Measurements from ENCODE around the gene BTBD9.

Gene BTBD9

GRCh38 chr6:38221251-38221650, 418.5 kb downstream of the BTBD9 start:
- H3K9me3 Mint-ChIP-seq (ENCODE audit: low read depth): no peaks in the 10 kb centered on the region
- peaks cover 18% of the 10 kb centered on the region for H3K36me3 Mint-ChIP-seq

GRCh38 chr6:38220069-38220723, 419.5 kb downstream of the BTBD9 start:
- Mint-ChIP-seq H3K27ac (no peak overlapping the region), H3K27me3 (no peaks in the 10 kb centered on the region), H3K36me3 (peaks cover 17% of the 10 kb centered on the region), H3K4me3 (no peak overlapping the region), H3K4me1 (ENCODE audit: low read depth) (no peaks in the 10 kb centered on the region), H3K9me3 (ENCODE audit: low read depth) (no peaks in the 10 kb centered on the region)

More at GRCh38 chr6:38221251-38221650, 418.5 kb downstream of the BTBD9 start:
- H3K4me1 Mint-ChIP-seq (ENCODE audit: low read depth): no peaks in the 10 kb centered on the region
- H3K27ac Mint-ChIP-seq: no peak overlapping the region
- H3K4me3 Mint-ChIP-seq: no peak overlapping the region
- no peaks in the 10 kb centered on the region for H3K27me3 Mint-ChIP-seq

DNA sequence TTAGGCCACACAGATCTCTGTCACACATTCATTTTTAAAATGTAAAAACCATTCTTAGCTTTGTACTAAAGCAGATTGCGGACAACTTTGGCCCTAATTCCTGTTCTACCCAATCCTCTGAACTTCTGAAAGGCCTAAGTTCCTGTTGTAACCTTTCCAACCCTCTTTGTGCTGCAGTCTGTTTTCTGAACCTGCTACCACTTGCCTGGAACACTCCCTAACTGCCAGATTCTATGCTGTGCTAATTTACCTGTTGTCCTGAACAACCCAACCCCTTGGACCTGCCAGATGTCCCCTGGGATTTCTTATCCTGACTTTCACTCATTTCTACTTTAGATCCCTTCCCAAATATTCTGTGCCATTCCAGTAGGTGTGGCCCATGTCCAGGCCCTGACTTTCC, 421.5 kb downstream of the BTBD9 start:
- Mint-ChIP-seq H3K9me3 (ENCODE audit: low read depth) (no peaks in the 10 kb centered on the region), H3K36me3 (peaks cover 8% of the 10 kb centered on the region), H3K4me3 (no peak overlapping the region), H3K27me3 (no peaks in the 10 kb centered on the region), H3K27ac (no peak overlapping the region), H3K4me1 (ENCODE audit: low read depth) (no peaks in the 10 kb centered on the region)

GRCh38 chr6:38216451-38216850, 423.3 kb downstream of the BTBD9 start:
- no peaks in the 10 kb centered on the region for H3K27me3 Mint-ChIP-seq
- H3K27ac Mint-ChIP-seq: no peak overlapping the region
- H3K9me3 Mint-ChIP-seq (ENCODE audit: low read depth): no peaks in the 10 kb centered on the region
- H3K4me3 Mint-ChIP-seq: no peak overlapping the region
- H3K4me1 Mint-ChIP-seq (ENCODE audit: low read depth): peaks cover 4% of the 10 kb centered on the region
- peaks cover 5% of the 10 kb centered on the region for H3K36me3 Mint-ChIP-seq

GRCh38 chr6:38215651-38216311, 423.9 kb downstream of the BTBD9 start:
- peaks cover 6% of the 10 kb centered on the region for H3K4me1 Mint-ChIP-seq (ENCODE audit: low read depth)
- H3K27ac Mint-ChIP-seq: no peak overlapping the region
- H3K36me3 Mint-ChIP-seq: peaks cover 5% of the 10 kb centered on the region
- H3K9me3 Mint-ChIP-seq (ENCODE audit: low read depth): no peaks in the 10 kb centered on the region
- H3K4me3 Mint-ChIP-seq: no peak overlapping the region
- H3K27me3 Mint-ChIP-seq: no peaks in the 10 kb centered on the region

- Mint-ChIP-seq H3K4me3 (no peak overlapping the region), H3K27ac (no peak overlapping the region), H3K36me3 (peaks cover 5% of the 10 kb centered on the region), H3K4me1 (ENCODE audit: low read depth) (peaks cover 10% of the 10 kb centered on the region), H3K27me3 (no peaks in the 10 kb centered on the region), H3K9me3 (ENCODE audit: low read depth) (no peaks in the 10 kb centered on the region)
These were observed 424.5 kb downstream of the BTBD9 start for GRCh38 chr6:38215225-38215624.

GRCh38 chr6:38214159-38214558, 425.6 kb downstream of the BTBD9 start:
- peaks cover 3% of the 10 kb centered on the region for H3K36me3 Mint-ChIP-seq
- H3K4me1 Mint-ChIP-seq (ENCODE audit: low read depth): peaks cover 21% of the 10 kb centered on the region
- H3K4me3 Mint-ChIP-seq: no peak overlapping the region
- no peaks in the 10 kb centered on the region for H3K27me3 Mint-ChIP-seq
- no peak overlapping the region for H3K27ac Mint-ChIP-seq
- H3K9me3 Mint-ChIP-seq (ENCODE audit: low read depth): no peaks in the 10 kb centered on the region

- no peak overlapping the region for H3K27ac Mint-ChIP-seq
- no peaks in the 10 kb centered on the region for H3K9me3 Mint-ChIP-seq (ENCODE audit: low read depth)
- peaks cover 3% of the 10 kb centered on the region for H3K36me3 Mint-ChIP-seq
- no peak overlapping the region for H3K4me3 Mint-ChIP-seq
- no peaks in the 10 kb centered on the region for H3K27me3 Mint-ChIP-seq
- H3K4me1 Mint-ChIP-seq (ENCODE audit: low read depth): peaks cover 21% of the 10 kb centered on the region
These were observed 426.5 kb downstream of the BTBD9 start for GRCh38 chr6:38213251-38213658.

GRCh38 chr6:38212579-38212978, 427.1 kb downstream of the BTBD9 start:
- no peaks in the 10 kb centered on the region for H3K9me3 Mint-ChIP-seq (ENCODE audit: low read depth)
- H3K36me3 Mint-ChIP-seq: peaks cover 3% of the 10 kb centered on the region
- H3K27ac Mint-ChIP-seq: no peak overlapping the region
- H3K4me1 Mint-ChIP-seq (ENCODE audit: low read depth): peaks cover 21% of the 10 kb centered on the region
- no peak overlapping the region for H3K4me3 Mint-ChIP-seq
- H3K27me3 Mint-ChIP-seq: no peaks in the 10 kb centered on the region

- H3K4me3 Mint-ChIP-seq: no peak overlapping the region
- H3K4me1 Mint-ChIP-seq (ENCODE audit: low read depth): peaks cover 21% of the 10 kb centered on the region
- H3K9me3 Mint-ChIP-seq (ENCODE audit: low read depth): no peaks in the 10 kb centered on the region
- H3K36me3 Mint-ChIP-seq: peaks cover 4% of the 10 kb centered on the region
- no peaks in the 10 kb centered on the region for H3K27me3 Mint-ChIP-seq
- H3K27ac Mint-ChIP-seq: no peak overlapping the region
These were observed 427.6 kb downstream of the BTBD9 start for GRCh38 chr6:38212116-38212515.

DNA sequence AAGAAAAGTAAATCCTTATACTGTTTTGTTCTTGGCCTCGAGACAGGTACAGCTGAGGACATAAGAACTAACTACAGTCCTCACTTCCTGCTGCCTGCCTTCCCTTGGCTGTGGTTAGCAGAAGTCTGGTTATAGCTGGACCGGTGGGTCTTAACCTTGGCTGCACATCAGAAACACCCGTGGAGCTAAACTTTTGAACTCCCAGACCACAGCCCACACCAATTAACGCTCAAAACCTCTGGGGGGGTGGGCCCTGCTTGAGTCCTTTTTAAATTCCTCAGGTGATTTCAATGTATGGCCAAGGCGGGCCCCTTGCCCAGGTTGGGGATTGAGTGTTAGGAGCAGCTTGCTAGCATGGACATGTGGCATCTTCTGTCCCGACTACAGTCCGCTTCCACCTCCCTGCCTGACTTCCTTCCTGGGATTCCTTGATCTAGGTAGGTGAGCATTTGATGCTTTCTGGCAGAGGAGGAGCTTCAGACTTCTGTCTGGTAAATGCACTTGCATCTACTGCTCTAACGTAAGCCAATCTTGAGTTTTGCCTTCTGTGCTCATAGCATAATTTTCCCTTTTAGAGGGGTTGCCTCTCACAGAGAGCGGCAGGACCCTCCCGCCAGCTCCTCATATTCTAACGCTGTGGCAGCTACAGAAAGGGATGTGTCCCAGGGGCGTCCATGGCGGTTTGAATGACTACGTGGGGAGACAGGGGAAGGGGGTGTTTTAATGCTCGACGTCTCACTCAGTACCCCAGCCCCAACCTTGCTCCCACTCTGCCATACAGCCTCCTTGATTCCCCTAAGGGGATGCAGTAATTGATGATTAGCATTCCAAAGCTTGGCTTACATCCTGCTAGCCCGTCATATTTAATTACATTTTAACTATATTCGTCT, 430.1 kb downstream of the BTBD9 start:
- H3K9me3 Mint-ChIP-seq (ENCODE audit: low read depth): no peaks in the 10 kb centered on the region
- H3K27ac Mint-ChIP-seq: no peak overlapping the region

GRCh38 chr6:38208028-38208427, 431.7 kb downstream of the BTBD9 start:
- Mint-ChIP-seq H3K27me3 (no peaks in the 10 kb centered on the region), H3K4me3 (no peak overlapping the region), H3K36me3 (peaks cover 23% of the 10 kb centered on the region), H3K9me3 (ENCODE audit: low read depth) (no peaks in the 10 kb centered on the region), H3K4me1 (ENCODE audit: low read depth) (peaks cover 23% of the 10 kb centered on the region), H3K27ac (no peak overlapping the region)

More for the DNA sequence above, 430.1 kb downstream of the BTBD9 start:
- peaks cover 23% of the 10 kb centered on the region for H3K4me1 Mint-ChIP-seq (ENCODE audit: low read depth)
- no peaks in the 10 kb centered on the region for H3K27me3 Mint-ChIP-seq
- H3K4me3 Mint-ChIP-seq: no peak overlapping the region
- H3K36me3 Mint-ChIP-seq: peaks cover 15% of the 10 kb centered on the region

GRCh38 chr6:38207375-38207774, 432.4 kb downstream of the BTBD9 start:
- H3K9me3 Mint-ChIP-seq (ENCODE audit: low read depth): no peaks in the 10 kb centered on the region
- peaks cover 23% of the 10 kb centered on the region for H3K4me1 Mint-ChIP-seq (ENCODE audit: low read depth)
- no peak overlapping the region for H3K4me3 Mint-ChIP-seq
- H3K36me3 Mint-ChIP-seq: peaks cover 23% of the 10 kb centered on the region
- no peak overlapping the region for H3K27ac Mint-ChIP-seq
- no peaks in the 10 kb centered on the region for H3K27me3 Mint-ChIP-seq

GRCh38 chr6:38198219-38198618, 441.5 kb downstream of the BTBD9 start:
- H3K27ac Mint-ChIP-seq: no peak overlapping the region
- H3K36me3 Mint-ChIP-seq: peaks cover 9% of the 10 kb centered on the region
- H3K4me3 Mint-ChIP-seq: no peak overlapping the region
- H3K27me3 Mint-ChIP-seq: no peaks in the 10 kb centered on the region
- no peaks in the 10 kb centered on the region for H3K9me3 Mint-ChIP-seq (ENCODE audit: low read depth)
- no peaks in the 10 kb centered on the region for H3K4me1 Mint-ChIP-seq (ENCODE audit: low read depth)

DNA sequence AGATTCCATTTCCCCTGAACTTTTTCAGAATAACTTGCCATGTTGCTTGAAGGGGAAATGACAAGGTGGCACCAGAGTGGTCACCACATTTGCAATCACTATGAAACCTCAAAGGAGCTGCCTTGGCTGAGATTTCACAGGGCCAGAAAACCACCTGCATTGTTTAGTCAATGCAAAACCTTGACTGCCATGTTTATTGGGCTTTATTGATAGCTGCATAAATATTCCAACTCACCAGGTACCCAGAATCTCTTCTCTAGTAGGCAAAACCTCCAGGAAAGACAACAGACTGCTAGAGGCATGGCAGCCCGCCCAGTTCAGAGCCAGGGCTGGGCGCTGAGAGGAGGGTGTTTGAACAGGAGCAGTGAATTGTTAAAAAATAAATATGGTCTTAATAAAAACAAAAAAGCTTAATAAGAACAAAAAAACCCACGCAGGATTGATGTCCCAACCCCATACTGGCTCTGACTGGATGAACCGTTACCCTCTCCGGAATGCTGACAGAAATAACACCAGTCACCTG, 444.6 kb downstream of the BTBD9 start:
- no peak overlapping the region for H3K27ac Mint-ChIP-seq
- no peaks in the 10 kb centered on the region for H3K4me1 Mint-ChIP-seq (ENCODE audit: low read depth)
- H3K36me3 Mint-ChIP-seq: peaks cover 7% of the 10 kb centered on the region
- no peak overlapping the region for H3K4me3 Mint-ChIP-seq
- H3K27me3 Mint-ChIP-seq: no peaks in the 10 kb centered on the region
- H3K9me3 Mint-ChIP-seq (ENCODE audit: low read depth): no peaks in the 10 kb centered on the region

Measured in activated naive CD8-positive, alpha-beta T cell (primary cell).